ENCODE measurements around the gene DNASE1L1.

DNASE1L1 gene

DNA sequence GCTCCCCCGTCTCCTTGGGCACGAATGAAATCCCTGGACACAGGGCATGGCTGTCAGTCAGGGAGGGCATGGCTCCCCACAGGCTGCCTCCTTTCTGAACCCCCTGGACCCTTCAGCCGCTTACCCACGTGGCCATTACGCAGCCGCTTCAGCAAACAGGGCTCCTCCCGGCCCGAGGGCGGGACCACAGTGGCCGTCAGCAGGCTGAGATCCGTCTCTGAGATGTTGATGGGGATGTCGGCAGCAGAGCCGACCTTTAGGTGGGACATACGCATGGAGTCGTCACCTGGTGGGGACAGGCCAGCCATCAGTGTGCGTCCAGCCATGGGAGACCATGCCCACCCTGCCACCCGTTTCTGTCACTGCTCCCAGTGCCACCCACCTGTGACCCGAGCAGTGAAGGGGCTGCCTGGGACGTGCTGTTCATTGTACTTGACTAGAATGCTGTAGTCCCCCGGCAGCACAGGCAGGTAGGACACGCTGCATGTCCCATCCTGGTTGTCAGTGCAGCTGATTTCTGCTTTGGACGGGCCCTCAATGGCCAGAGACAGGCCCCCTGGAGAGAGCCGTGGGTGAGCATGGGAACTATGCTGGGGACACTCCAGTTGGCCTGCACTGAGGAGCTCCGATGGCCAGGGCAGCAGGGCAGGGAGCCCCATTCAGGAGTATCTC is 55.7 kb downstream of the DNASE1L1 start:
- no peak for TF ChIP-seq FOXP2 (optimal IDR thresholded peaks at IDR 0.05; ENCODE audit: borderline replicate concordance, extremely low read depth, extremely low read length, insufficient read depth)
- TF ChIP-seq, protein P1, sequence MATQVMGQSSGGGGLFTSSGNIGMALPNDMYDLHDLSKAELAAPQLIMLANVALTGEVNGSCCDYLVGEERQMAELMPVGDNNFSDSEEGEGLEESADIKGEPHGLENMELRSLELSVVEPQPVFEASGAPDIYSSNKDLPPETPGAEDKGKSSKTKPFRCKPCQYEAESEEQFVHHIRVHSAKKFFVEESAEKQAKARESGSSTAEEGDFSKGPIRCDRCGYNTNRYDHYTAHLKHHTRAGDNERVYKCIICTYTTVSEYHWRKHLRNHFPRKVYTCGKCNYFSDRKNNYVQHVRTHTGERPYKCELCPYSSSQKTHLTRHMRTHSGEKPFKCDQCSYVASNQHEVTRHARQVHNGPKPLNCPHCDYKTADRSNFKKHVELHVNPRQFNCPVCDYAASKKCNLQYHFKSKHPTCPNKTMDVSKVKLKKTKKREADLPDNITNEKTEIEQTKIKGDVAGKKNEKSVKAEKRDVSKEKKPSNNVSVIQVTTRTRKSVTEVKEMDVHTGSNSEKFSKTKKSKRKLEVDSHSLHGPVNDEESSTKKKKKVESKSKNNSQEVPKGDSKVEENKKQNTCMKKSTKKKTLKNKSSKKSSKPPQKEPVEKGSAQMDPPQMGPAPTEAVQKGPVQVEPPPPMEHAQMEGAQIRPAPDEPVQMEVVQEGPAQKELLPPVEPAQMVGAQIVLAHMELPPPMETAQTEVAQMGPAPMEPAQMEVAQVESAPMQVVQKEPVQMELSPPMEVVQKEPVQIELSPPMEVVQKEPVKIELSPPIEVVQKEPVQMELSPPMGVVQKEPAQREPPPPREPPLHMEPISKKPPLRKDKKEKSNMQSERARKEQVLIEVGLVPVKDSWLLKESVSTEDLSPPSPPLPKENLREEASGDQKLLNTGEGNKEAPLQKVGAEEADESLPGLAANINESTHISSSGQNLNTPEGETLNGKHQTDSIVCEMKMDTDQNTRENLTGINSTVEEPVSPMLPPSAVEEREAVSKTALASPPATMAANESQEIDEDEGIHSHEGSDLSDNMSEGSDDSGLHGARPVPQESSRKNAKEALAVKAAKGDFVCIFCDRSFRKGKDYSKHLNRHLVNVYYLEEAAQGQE (IDR thresholded peaks at IDR 0.05; ENCODE audit: insufficient read depth in 1 of 2, low read depth in 2 of 2, low read length in 2 of 2) = no peak
- no peak for TF ChIP-seq TAF1 (IDR thresholded peaks at IDR 0.05; ENCODE audit: borderline replicate concordance, insufficient read depth, low read length)
- no peak for TF ChIP-seq SIN3A (IDR thresholded peaks at IDR 0.05; ENCODE audit: borderline replicate concordance, insufficient read depth, low read length)
- no peak for TF ChIP-seq POLR2AphosphoS5 (IDR thresholded peaks at IDR 0.05; ENCODE audit: low read depth, low read length)

DNA sequence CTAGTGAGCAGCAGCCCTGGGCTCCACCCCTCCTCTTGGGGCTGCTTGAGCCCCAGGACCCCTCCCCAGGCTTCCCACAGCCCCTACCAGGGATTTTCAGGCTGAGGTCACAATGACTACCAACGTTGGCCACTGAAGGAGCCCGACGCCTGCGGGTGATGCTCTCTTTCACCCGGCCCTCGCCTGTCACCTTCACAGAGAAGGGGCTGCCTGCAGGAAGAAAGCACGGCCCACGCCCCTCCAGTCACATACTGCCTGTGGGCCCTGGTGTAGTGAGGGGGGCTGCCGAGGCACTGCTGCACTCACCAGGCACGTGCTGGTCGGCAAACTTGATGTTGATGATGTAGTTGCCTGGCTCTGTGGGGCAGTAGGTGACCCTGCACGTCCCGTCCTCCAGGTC is 56.6 kb downstream of the DNASE1L1 start:
- TF ChIP-seq SIN3A (IDR thresholded peaks at IDR 0.05; ENCODE audit: borderline replicate concordance, insufficient read depth, low read length) = no peak
- no peak for TF ChIP-seq FOXP2 (optimal IDR thresholded peaks at IDR 0.05; ENCODE audit: borderline replicate concordance, extremely low read depth, extremely low read length, insufficient read depth)

GRCh38 chrX:154352012-154352401 is 57.0 kb downstream of the DNASE1L1 start:
- TF ChIP-seq POLR2AphosphoS5 (IDR thresholded peaks at IDR 0.05; ENCODE audit: low read depth, low read length) (no peak), FOXP2 (optimal IDR thresholded peaks at IDR 0.05; ENCODE audit: borderline replicate concordance, extremely low read depth, extremely low read length, insufficient read depth) (no peak), SIN3A (IDR thresholded peaks at IDR 0.05; ENCODE audit: borderline replicate concordance, insufficient read depth, low read length) (no peak), TAF1 (IDR thresholded peaks at IDR 0.05; ENCODE audit: borderline replicate concordance, insufficient read depth, low read length) (no peak)
- TF ChIP-seq, protein P1 (IDR thresholded peaks at IDR 0.05; ENCODE audit: insufficient read depth in 1 of 2, low read depth in 2 of 2, low read length in 2 of 2) = no peak

All from PFSK-1 (cell line).